Lung (tissue), 12 donors: ENCODE data around the gene SAMD7. TPM values are rescaled to one million over a fixed set of nuclear protein-coding genes. Genes with fewer than 3 reads are reported as not detected.

Experiments
- ATAC-seq: fragments of 200-7000 bp; cut with Tn5 transposase; one replicate; pipeline ENCODE4 v1.9.1; 2020; ENCODE audit warnings: moderate number of reproducible peaks; ENCODE audit not compliant: insufficient read depth, low FRiP score
- DNase-seq, 3 donors: peaks; one replicate each; pipeline ENCODE4 v3.0.0-alpha.2; 2013 to 2017
- H3K27ac ChIP-seq, 2 donors: one replicate each; pipeline ENCODE4 v1.5.1; 2013; ENCODE audit warnings: mild to moderate bottlenecking in 2 of 2, moderate library complexity in 2 of 2, control low read depth in 1 of 2, inconsistent platforms in 1 of 2, low read depth in 1 of 2, low read length in 1 of 2
- H3K27me3 ChIP-seq, 3 donors: one replicate each; pipeline ENCODE4 v1.5.1; 2013; ENCODE audit warnings: low read length in 2 of 3; ENCODE audit not compliant: control insufficient read depth in 3 of 3, insufficient read depth in 3 of 3
- H3K36me3 ChIP-seq, 4 donors: one replicate each; pipeline ENCODE4 v1.5.1; 2013; ENCODE audit warnings: low read length in 4 of 4, mild to moderate bottlenecking in 1 of 4, moderate library complexity in 1 of 4; ENCODE audit not compliant: control insufficient read depth in 4 of 4, insufficient read depth in 4 of 4
- H3K4me1 ChIP-seq, 5 donors: one replicate each; pipeline ENCODE4 v1.5.1; 2013; ENCODE audit warnings: low read length in 5 of 5, mild to moderate bottlenecking in 2 of 5, moderate library complexity in 1 of 5; ENCODE audit not compliant: control insufficient read depth in 5 of 5, insufficient read depth in 5 of 5
- H3K4me3 ChIP-seq: one replicate; pipeline ENCODE4 v1.5.1; 2013; ENCODE audit warnings: mild to moderate bottlenecking, control low read depth, moderate library complexity
- H3K9ac ChIP-seq, 2 donors: one replicate each; pipeline ENCODE4 v1.5.1; 2013; ENCODE audit warnings: low read length in 2 of 2, control low read depth in 1 of 2; ENCODE audit not compliant: insufficient read depth in 1 of 2
- H3K9me3 ChIP-seq, 4 donors: one replicate each; pipeline ENCODE4 v1.5.1; 2013; ENCODE audit warnings: low read length in 3 of 4, mild to moderate bottlenecking in 1 of 4, moderate library complexity in 1 of 4; ENCODE audit not compliant: control insufficient read depth in 4 of 4, insufficient read depth in 3 of 4
- CTCF ChIP-seq: IDR thresholded peaks from 2 replicates; pipeline ENCODE4 v1.5.1; 2012; ENCODE audit warnings: mild to moderate bottlenecking; ENCODE audit errors: control extremely low read depth, extremely low read depth
- WGBS, 2 donors: extraction: QIAGEN DNeasy Blood & Tissue Kit; methylation state at CpG; one replicate each; pipeline ENCODE4 v1.1.7; 2013; 5-methylcytosine and 5-hydroxymethylcytosine counted together
- polyA plus RNA-seq, 2 donors: library from polyadenylated mRNA; stranded (reverse); fragments of 200-250 nt; gene quantifications; one replicate each; pipeline ENCODE4 v1.2.1, GENCODE V29; 2013
- total RNA-seq, 2 donors: library from RNA; depleted of rRNA in 1 of 2; stranded (reverse); fragments of >200 nt in 1 of 2; gene quantifications; one replicate each; pipeline ENCODE4 v1.2.1, GENCODE V29; 2014 to 2021
- donor health status: control.
- donor health status: control.
- donor health status: Bipolar disorder and iron deficiency.
- donor health status: healthy.
- donor health status: DM: yes; HTN: yes; CAD: no.

The SAMD7 gene
- total and polyA plus RNA-seq, 4 donors, result not detected

DNA sequence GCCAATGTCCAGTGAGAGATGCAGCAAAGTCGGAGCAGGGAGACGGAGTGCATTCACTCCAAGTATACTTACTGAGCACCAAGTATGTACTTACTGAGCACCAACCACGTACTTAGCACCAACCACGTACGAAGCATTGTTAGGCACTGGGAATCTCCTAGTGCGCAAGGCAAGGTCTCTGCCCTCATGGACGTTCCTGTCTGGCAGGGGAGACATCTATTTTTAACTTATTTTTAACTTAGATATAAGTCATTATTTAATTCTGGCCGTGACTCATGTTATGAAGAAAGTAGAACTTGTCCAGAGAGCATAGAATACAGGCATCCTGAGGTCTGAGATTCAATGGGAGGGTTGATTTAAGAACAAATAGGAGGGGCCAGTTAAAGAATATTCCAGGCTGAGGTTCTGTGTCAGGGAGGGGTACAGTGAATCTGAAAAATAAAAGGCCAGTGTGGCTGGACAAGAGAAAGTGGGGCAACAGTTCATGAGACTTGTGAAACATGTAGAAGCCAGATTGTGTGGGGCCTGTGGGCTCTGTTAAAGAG, 32.3 kb upstream of the SAMD7 start:
- H3K27me3 ChIP-seq, result no peaks in the 10 kb centered on the region
- TF ChIP-seq CTCF, result no peak
- peaks cover 0 to 3% (median 0%) of the 10 kb centered on the region in 5 donors for H3K4me1 ChIP-seq
- H3K36me3 ChIP-seq, result no peaks in the 10 kb centered on the region
- WGBS, 2 donors, result 79 to 85% methylated on average over 8 of the region's 8 CpGs
- ATAC-seq (no peak), DNase-seq (no peak)
- no peak overlapping the region for H3K4me3 ChIP-seq
- no peaks in the 10 kb centered on the region for H3K9me3 ChIP-seq
- no peak overlapping the region for H3K9ac ChIP-seq
- no peak overlapping the region for H3K27ac ChIP-seq

DNA sequence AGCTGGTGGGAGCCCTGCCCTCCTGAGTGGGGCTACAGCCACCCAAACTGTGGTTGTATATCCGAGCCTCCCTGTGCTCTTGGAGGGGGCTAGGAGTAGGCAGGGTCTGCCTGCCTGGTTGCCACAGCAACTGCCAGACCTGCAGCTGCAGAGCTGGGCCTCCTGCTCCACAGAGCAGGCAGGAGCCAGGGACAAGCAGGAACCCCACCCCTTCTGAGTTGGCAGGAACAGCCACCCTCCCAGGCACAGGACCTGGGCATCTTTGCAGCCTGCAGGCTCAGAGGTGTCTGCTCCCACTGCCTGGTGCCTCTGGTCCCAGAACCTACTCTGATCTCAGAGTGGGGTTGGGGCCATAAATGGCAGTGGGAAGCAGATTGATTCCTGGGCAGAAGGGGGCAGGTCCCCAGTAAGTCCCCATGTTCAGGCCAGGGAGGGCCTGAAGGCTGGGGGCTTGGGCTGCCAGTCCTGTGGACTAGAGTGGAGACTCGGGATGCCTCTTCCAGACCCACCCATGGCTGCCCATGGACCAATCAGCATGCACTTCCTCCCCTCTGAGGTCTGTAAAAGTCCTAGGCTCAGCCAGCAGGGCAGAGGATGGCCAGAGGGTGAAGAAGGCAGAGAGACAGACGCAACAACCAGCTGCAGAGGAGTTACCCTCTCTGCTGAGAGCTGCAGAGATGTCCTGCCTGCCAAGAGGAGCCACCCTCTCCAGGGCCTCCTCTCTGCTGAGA, 31.4 kb upstream of the SAMD7 start:
- Histone ChIP-seq H3K27me3 (no peaks in the 10 kb centered on the region), H3K9me3 (no peaks in the 10 kb centered on the region), H3K9ac (no peak overlapping the region), H3K4me1 (peaks cover 0 to 3% (median 0%) of the 10 kb centered on the region in 5 donors), H3K36me3 (no peaks in the 10 kb centered on the region), H3K4me3 (no peak overlapping the region), H3K27ac (no peak overlapping the region)
- no peak for TF ChIP-seq CTCF
- WGBS, 2 donors, result 82 to 83% methylated on average over 3 of the region's 3 CpGs
- ATAC-seq (no peak), DNase-seq (no peak)

DNA sequence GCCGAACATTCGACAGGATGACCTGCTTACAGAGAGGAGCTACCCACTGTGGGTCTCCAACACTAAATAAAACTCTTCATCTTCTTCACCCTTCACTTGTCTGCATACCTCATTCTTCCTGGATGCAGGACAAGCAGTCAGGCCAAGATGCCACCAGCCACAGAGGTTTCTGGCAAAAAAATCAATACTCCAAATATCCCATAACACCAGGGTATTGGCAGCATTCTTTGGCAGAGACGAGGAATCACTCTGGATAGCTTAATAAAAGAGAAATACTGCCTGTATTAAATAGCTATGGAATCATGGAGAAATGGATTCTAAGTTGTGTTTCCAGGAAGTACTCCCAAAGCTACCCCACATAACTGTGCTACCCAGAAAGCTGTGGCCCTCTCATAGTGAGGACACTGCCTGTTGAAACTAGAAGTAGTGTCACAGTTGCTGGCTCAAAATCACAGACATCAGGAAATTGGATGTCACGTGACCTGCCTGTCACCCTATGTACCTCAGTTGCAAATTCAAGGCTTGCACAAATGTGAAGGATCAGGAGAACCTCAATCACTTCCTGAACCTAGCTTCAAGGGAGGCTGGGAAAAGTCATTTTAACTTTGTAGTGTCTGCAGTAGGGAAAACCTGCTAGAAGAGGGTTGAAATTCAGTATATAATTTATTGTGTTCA, 30.7 kb upstream of the SAMD7 start:
- TF ChIP-seq CTCF, result no peak
- H3K4me1 ChIP-seq, result peaks cover 0 to 3% (median 0%) of the 10 kb centered on the region in 5 donors
- no peak for ATAC-seq
- H3K36me3 ChIP-seq, result no peaks in the 10 kb centered on the region
- H3K27me3 ChIP-seq, result no peaks in the 10 kb centered on the region
- no peak overlapping the region for H3K9ac ChIP-seq
- WGBS, 2 donors, result 84 to 85% methylated on average over 4 of the region's 4 CpGs
- no peak overlapping the region for H3K4me3 ChIP-seq
- H3K27ac ChIP-seq, result no peak overlapping the region
- H3K9me3 ChIP-seq, result no peaks in the 10 kb centered on the region
- DNase-seq, result no peak
